DOHH2 (cell line): ENCODE data around the gene PDE1C.

Source experiments
- H3F3A ChIP-seq: fragments of 200-600 bp; sonication (generic), shearing (Covaris generic); 2 replicates; pipeline ENCODE4 v1.6.0; 2016; ENCODE audit warnings: antibody characterized with exemption, mild to moderate bottlenecking; ENCODE audit not compliant: control insufficient read depth, insufficient read depth
- H3K27ac ChIP-seq: fragments of 200-600 bp; sonication (generic); 2 replicates; pipeline ENCODE4 v1.5.1; 2014; ENCODE audit warnings: low read depth, mild to moderate bottlenecking, low read length, moderate library complexity
- H3K27me3 ChIP-seq: fragments of 200-600 bp; sonication (generic); 2 replicates; pipeline ENCODE4 v1.6.1; 2014; ENCODE audit warnings: mild to moderate bottlenecking, low read length, mixed read lengths; ENCODE audit not compliant: control insufficient read depth
- H3K36me3 ChIP-seq: fragments of 200-600 bp; sonication (generic); 2 replicates; pipeline ENCODE4 v1.6.1; 2014; ENCODE audit warnings: mild to moderate bottlenecking, low read length, moderate library complexity, mixed read lengths; ENCODE audit not compliant: control insufficient read depth
- H3K4me1 ChIP-seq: fragments of 200-600 bp; sonication (generic); 2 replicates; pipeline ENCODE4 v1.6.1; 2014; ENCODE audit warnings: mild to moderate bottlenecking, low read length, mixed read lengths; ENCODE audit not compliant: control insufficient read depth
- H3K4me2 ChIP-seq: fragments of 200-600 bp; sonication (generic); 2 replicates; pipeline ENCODE4 v1.6.0; 2014; ENCODE audit warnings: mild to moderate bottlenecking, low read length, moderate library complexity
- H3K4me3 ChIP-seq: fragments of 200-600 bp; sonication (generic); 2 replicates; pipeline ENCODE4 v1.5.1; 2014; ENCODE audit warnings: mild to moderate bottlenecking, low read length, mixed read lengths
- H3K79me2 ChIP-seq: fragments of 200-600 bp; sonication (generic); 2 replicates; pipeline ENCODE4 v1.6.1; 2014; ENCODE audit warnings: mild to moderate bottlenecking, low read length, mixed read lengths; ENCODE audit not compliant: control insufficient read depth
- H3K9me2 ChIP-seq: fragments of 200-600 bp; sonication (generic); replicated peaks from 2 replicates; pipeline ENCODE4 v1.6.1; 2014; ENCODE audit warnings: mild to moderate bottlenecking, low read length, mixed read lengths; ENCODE audit not compliant: control insufficient read depth
- H3K9me3 ChIP-seq: fragments of 200-600 bp; sonication (generic); 2 replicates; pipeline ENCODE4 v1.6.1; 2014; ENCODE audit warnings: antibody characterized with exemption, low read length, mixed read lengths; ENCODE audit not compliant: control insufficient read depth, insufficient read depth
- H4K20me1 ChIP-seq: fragments of 200-600 bp; sonication (generic); 2 replicates; pipeline ENCODE4 v1.6.0; 2014; ENCODE audit warnings: low read depth, mild to moderate bottlenecking, antibody characterized with exemption, low read length, moderate library complexity; ENCODE audit not compliant: control insufficient read depth, insufficient read depth
- EZH2phosphoT487 ChIP-seq: fragments of 200-600 bp; sonication (generic); IDR thresholded peaks from 2 replicates; pipeline ENCODE4 v1.6.1; 2017; ENCODE audit warnings: borderline replicate concordance, mild to moderate bottlenecking, antibody characterized with exemption, low read length, moderate library complexity, mixed read lengths
- TF ChIP-seq, protein P1 (sequence below): fragments of 200-600 bp; sonication (generic); IDR thresholded peaks from one replicate; pipeline ENCODE4 v1.5.1; 2014; ENCODE audit warnings: antibody characterized with exemption, mild to moderate bottlenecking, low read depth, low read length; ENCODE audit not compliant: poor library complexity, severe bottlenecking

The PDE1C gene

GRCh38 chr7:31785101-31785500, 285.1 kb downstream of the PDE1C start:
- no peak for TF ChIP-seq EZH2phosphoT487
- TF ChIP-seq, protein P1, sequence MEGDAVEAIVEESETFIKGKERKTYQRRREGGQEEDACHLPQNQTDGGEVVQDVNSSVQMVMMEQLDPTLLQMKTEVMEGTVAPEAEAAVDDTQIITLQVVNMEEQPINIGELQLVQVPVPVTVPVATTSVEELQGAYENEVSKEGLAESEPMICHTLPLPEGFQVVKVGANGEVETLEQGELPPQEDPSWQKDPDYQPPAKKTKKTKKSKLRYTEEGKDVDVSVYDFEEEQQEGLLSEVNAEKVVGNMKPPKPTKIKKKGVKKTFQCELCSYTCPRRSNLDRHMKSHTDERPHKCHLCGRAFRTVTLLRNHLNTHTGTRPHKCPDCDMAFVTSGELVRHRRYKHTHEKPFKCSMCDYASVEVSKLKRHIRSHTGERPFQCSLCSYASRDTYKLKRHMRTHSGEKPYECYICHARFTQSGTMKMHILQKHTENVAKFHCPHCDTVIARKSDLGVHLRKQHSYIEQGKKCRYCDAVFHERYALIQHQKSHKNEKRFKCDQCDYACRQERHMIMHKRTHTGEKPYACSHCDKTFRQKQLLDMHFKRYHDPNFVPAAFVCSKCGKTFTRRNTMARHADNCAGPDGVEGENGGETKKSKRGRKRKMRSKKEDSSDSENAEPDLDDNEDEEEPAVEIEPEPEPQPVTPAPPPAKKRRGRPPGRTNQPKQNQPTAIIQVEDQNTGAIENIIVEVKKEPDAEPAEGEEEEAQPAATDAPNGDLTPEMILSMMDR = no peak
- H3K9me3 ChIP-seq = no peaks in the 10 kb centered on the region
- no peak overlapping the region for H3K27ac ChIP-seq

DNA sequence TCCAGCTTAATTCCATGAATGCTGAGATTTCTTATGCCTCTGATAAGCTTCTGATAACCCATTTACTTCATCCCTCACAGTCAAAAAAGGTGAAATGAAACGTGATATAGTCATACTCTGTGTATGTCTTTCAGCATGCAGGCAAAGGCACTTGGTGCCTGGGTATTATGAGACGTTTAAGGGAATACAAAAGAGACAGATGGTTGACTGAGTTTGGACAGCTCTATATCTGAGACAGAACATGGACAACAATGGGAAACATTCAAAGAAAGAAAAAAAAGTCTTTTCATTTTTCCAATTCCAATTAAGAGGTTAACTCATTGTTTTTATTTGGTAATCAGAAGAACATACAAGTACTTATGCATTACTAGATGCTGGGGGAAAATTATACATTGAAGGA, 287.0 kb downstream of the PDE1C start:
- H4K20me1 ChIP-seq = no peaks in the 10 kb centered on the region
- H3K36me3 ChIP-seq = no peaks in the 10 kb centered on the region
- no peaks in the 10 kb centered on the region for H3K79me2 ChIP-seq
- H3K27me3 ChIP-seq = no peaks in the 10 kb centered on the region
- H3K9me2 ChIP-seq = no peaks in the 10 kb centered on the region
- H3K9me3 ChIP-seq = no peaks in the 10 kb centered on the region
- no peak for TF ChIP-seq EZH2phosphoT487
- TF ChIP-seq, protein P1 = no peak
- no peak overlapping the region for H3K4me2 ChIP-seq
- H3K27ac ChIP-seq = no peak overlapping the region
- H3K4me1 ChIP-seq = no peaks in the 10 kb centered on the region
- H3F3A ChIP-seq = no peaks in the 10 kb centered on the region
- H3K4me3 ChIP-seq = no peak overlapping the region

More at GRCh38 chr7:31785101-31785500, 285.1 kb downstream of the PDE1C start:
- no peaks in the 10 kb centered on the region for H3K27me3 ChIP-seq
- H3K79me2 ChIP-seq = no peaks in the 10 kb centered on the region
- H3K4me2 ChIP-seq = no peak overlapping the region
- H3K9me2 ChIP-seq = no peaks in the 10 kb centered on the region
- no peaks in the 10 kb centered on the region for H4K20me1 ChIP-seq
- no peak overlapping the region for H3K4me3 ChIP-seq
- H3F3A ChIP-seq = no peaks in the 10 kb centered on the region
- no peaks in the 10 kb centered on the region for H3K4me1 ChIP-seq
- H3K36me3 ChIP-seq = no peaks in the 10 kb centered on the region

GRCh38 chr7:31782411-31782991, 287.7 kb downstream of the PDE1C start:
- Histone ChIP-seq H3K79me2 (no peaks in the 10 kb centered on the region), H3K27me3 (no peaks in the 10 kb centered on the region), H3K4me3 (no peak overlapping the region), H3K27ac (no peak overlapping the region), H3F3A (no peaks in the 10 kb centered on the region), H3K9me3 (no peaks in the 10 kb centered on the region), H3K9me2 (no peaks in the 10 kb centered on the region), H4K20me1 (no peaks in the 10 kb centered on the region), H3K36me3 (no peaks in the 10 kb centered on the region), H3K4me2 (no peak overlapping the region), H3K4me1 (no peaks in the 10 kb centered on the region)
- TF ChIP-seq, protein P1 = peak; percentile 87
- no peak for TF ChIP-seq EZH2phosphoT487
